HCT116 (cell line): ENCODE measurements around the gene DEFB110. TPM values are rescaled to one million over a fixed set of nuclear protein-coding genes. Genes with fewer than 3 reads are reported as not detected.

Experiments used
- ATAC-seq: fragments of 200-7000 bp; cut with Tn5 transposase; 2 replicates; pipeline ENCODE4 v1.9.1; 2020; ENCODE audit warnings: mild to moderate bottlenecking, moderate library complexity
- Bru-seq: library from RNA; stranded (reverse); fragments of 400-500 nt; gene quantifications from one replicate; lab custom pipeline; 2021; lab: Mats Ljungman, UMichigan
- BruChase-seq, 2 experiments: library from RNA; stranded (reverse); fragments of 400-500 nt; gene quantifications; one replicate each; lab custom pipeline; 2021; lab: Mats Ljungman, UMichigan
- BruUV-seq: library from RNA; stranded (reverse); fragments of 400-500 nt; replicated peaks from 2 replicates; lab custom pipeline; 2021; lab: Mats Ljungman, UMichigan
- CTCF ChIA-PET: fragments of 300-600 bp; sonication (Branson Sonifier 250); formaldehyde crosslinking; loops from one replicate; lab custom pipeline; 2021; ENCODE audit warnings: antibody characterized with exemption; lab: Charles Lee
- POLR2A ChIA-PET: fragments of 300-600, 350-600 bp; sonication (Branson Sonifier 250); formaldehyde crosslinking; loops from one replicate; lab custom pipeline; 2021; ENCODE audit warnings: antibody characterized with exemption; lab: Charles Lee
- RAD21 ChIA-PET, 2 experiments: fragments of 300-600 bp; sonication (Branson Sonifier 250); formaldehyde crosslinking; loops; one replicate each; lab custom pipeline; 2023; ENCODE audit warnings: low total read pairs in 2 of 2; ENCODE audit not compliant: uncharacterized antibody in 2 of 2, unreplicated experiment in 2 of 2, low non-redundant PET in 1 of 2; lab: Charles Lee
- DNase-seq: peaks from one replicate; pipeline ENCODE4 v3.0.0-alpha.2; 2010; ENCODE audit warnings: low read depth, low spot score
- H2AFZ ChIP-seq: fragments of 200-600 bp; shearing (Covaris generic), sonication (generic); 2 replicates; pipeline ENCODE4 v1.6.1; 2017; ENCODE audit warnings: low read depth, mixed run types, mixed read lengths, antibody characterized with exemption, low read length; ENCODE audit not compliant: poor library complexity, severe bottlenecking
- H3K27ac ChIP-seq: 2 replicates; pipeline ENCODE4 v1.5.1; 2012; ENCODE audit warnings: low read depth, low read length
- H3K27me3 ChIP-seq: fragments of 200-600 bp; sonication (generic); 2 replicates; pipeline ENCODE4 v1.6.1; 2016; ENCODE audit warnings: mixed run types, low read length, mixed read lengths; ENCODE audit not compliant: insufficient read depth
- H3K36me3 ChIP-seq, 2 experiments: fragments of 200-500 bp in 1 of 2; fragments of 200-600 bp in 1 of 2; sonication (Bioruptor generic) in 1 of 2; sonication (generic) in 1 of 2; 2 replicates each; pipeline versions ENCODE4 v1.5.1 to v1.6.1; 2014 to 2016; ENCODE audit warnings: low read length in 2 of 2, inconsistent platforms in 1 of 2, mixed read lengths in 1 of 2, mixed run types in 1 of 2; ENCODE audit not compliant: insufficient read depth in 2 of 2, control insufficient read depth in 1 of 2
- H3K4me1 ChIP-seq, 2 experiments: fragments of 200-600 bp in 1 of 2; sonication (generic) in 1 of 2; 2 replicates each; pipeline versions ENCODE4 v1.5.1 to v1.6.1; 2012 to 2017; ENCODE audit warnings: low read length in 2 of 2, inconsistent platforms in 1 of 2, mild to moderate bottlenecking in 1 of 2, mixed read lengths in 1 of 2, mixed run types in 1 of 2, moderate library complexity in 1 of 2; ENCODE audit not compliant: insufficient read depth in 2 of 2, control insufficient read depth in 1 of 2
- H3K4me2 ChIP-seq: fragments of 200-600 bp; sonication (generic); 2 replicates; pipeline ENCODE4 v1.6.1; 2017; ENCODE audit warnings: mixed run types, low read length, mixed read lengths
- H3K4me3 ChIP-seq, 2 experiments: fragments of 200-600 bp in 1 of 2; sonication (generic) in 1 of 2; replicated peaks in 1 of 2; 2 replicates each; pipeline ENCODE4 v1.5.1; 2011 to 2016; ENCODE audit warnings: low read length in 2 of 2, control low read depth in 1 of 2, low read depth in 1 of 2, mild to moderate bottlenecking in 1 of 2, mixed read lengths in 1 of 2, mixed run types in 1 of 2
- H3K79me2 ChIP-seq: fragments of 200-600 bp; sonication (generic); 2 replicates; pipeline ENCODE4 v1.6.1; 2017; ENCODE audit warnings: mild to moderate bottlenecking, mixed run types, low read length, moderate library complexity, mixed read lengths; ENCODE audit not compliant: insufficient read depth
- H3K9ac ChIP-seq: fragments of 200-600 bp; sonication (generic); 2 replicates; pipeline ENCODE4 v1.6.1; 2016; ENCODE audit warnings: low read length, mixed read lengths
- H3K9me2 ChIP-seq: fragments of 200-600 bp; sonication (generic), shearing (Covaris generic); 2 replicates; pipeline ENCODE4 v1.6.1; 2017; ENCODE audit warnings: mixed run types, mild to moderate bottlenecking, moderate library complexity; ENCODE audit not compliant: insufficient read depth
- H3K9me3 ChIP-seq, 2 experiments: fragments of 200-500 bp in 1 of 2; fragments of 200-600 bp in 1 of 2; sonication (Bioruptor generic) in 1 of 2; sonication (generic) in 1 of 2; 2 replicates each; pipeline ENCODE4 v1.6.1; 2014 to 2017; ENCODE audit warnings: low read length in 2 of 2, mixed read lengths in 2 of 2, inconsistent platforms in 1 of 2, low read depth in 1 of 2, mild to moderate bottlenecking in 1 of 2, mixed run types in 1 of 2, moderate library complexity in 1 of 2; ENCODE audit not compliant: control insufficient read depth in 1 of 2, insufficient read depth in 1 of 2
- H4K20me1 ChIP-seq: fragments of 200-600 bp; sonication (generic), shearing (Covaris generic); 2 replicates; pipeline ENCODE4 v1.6.1; 2017; ENCODE audit warnings: mixed run types, mild to moderate bottlenecking, moderate library complexity; ENCODE audit not compliant: insufficient read depth
- ATF3 ChIP-seq: IDR thresholded peaks from 2 replicates; pipeline ENCODE4 v1.6.1; 2012
- CBX3 ChIP-seq: IDR thresholded peaks from 2 replicates; pipeline ENCODE4 v1.6.1; 2012; ENCODE audit warnings: low read depth
- CEBPB ChIP-seq: IDR thresholded peaks from 2 replicates; pipeline ENCODE4 v1.6.1; 2012; ENCODE audit warnings: low read depth
- CTCF ChIP-seq, 3 experiments: fragments of 200-600 bp in 1 of 3; sonication (generic) in 1 of 3; IDR thresholded peaks in 2 of 3; conservative IDR thresholded peaks in 1 of 3; 2 replicates each; pipeline ENCODE4 v1.5.1; 2012 to 2017; ENCODE audit warnings: low read depth in 2 of 3, low read length in 2 of 3, antibody characterized with exemption in 1 of 3, borderline replicate concordance in 1 of 3, control low read depth in 1 of 3, mild to moderate bottlenecking in 1 of 3, mixed read lengths in 1 of 3, mixed run types in 1 of 3, moderate library complexity in 1 of 3; ENCODE audit not compliant: insufficient read depth in 1 of 3
- ELF1 ChIP-seq: IDR thresholded peaks from 2 replicates; pipeline ENCODE4 v1.6.1; 2012; ENCODE audit warnings: low read depth, borderline replicate concordance
- EZH2 ChIP-seq: fragments of 200-600 bp; sonication (generic); IDR thresholded peaks from 2 replicates; pipeline ENCODE4 v1.6.1; 2017; ENCODE audit warnings: antibody characterized with exemption, mixed run types
- EZH2phosphoT487 ChIP-seq: fragments of 200-600 bp; IDR thresholded peaks from 2 replicates; pipeline ENCODE4 v1.6.1; 2018; ENCODE audit warnings: antibody characterized with exemption, borderline replicate concordance
- FOSL1 ChIP-seq: IDR thresholded peaks from 2 replicates; pipeline ENCODE4 v1.6.1; 2012; ENCODE audit warnings: low read depth
- MAX ChIP-seq: IDR thresholded peaks from 2 replicates; pipeline ENCODE4 v1.6.1; 2012
- POLR2A ChIP-seq: IDR thresholded peaks from 2 replicates; pipeline ENCODE4 v1.7.0; 2011; ENCODE audit warnings: borderline replicate concordance; ENCODE audit not compliant: insufficient read depth, insufficient read length; ENCODE audit errors: extremely low read depth
- SIN3A ChIP-seq: IDR thresholded peaks from 2 replicates; pipeline ENCODE4 v1.6.1; 2012; ENCODE audit warnings: low read depth
- SP1 ChIP-seq: IDR thresholded peaks from 2 replicates; pipeline ENCODE4 v1.6.1; 2012; ENCODE audit warnings: low read depth
- YY1 ChIP-seq: IDR thresholded peaks from 2 replicates; pipeline ENCODE4 v1.6.1; 2011; ENCODE audit warnings: low read length, low read depth, moderate library complexity, mild to moderate bottlenecking; ENCODE audit not compliant: insufficient replicate concordance; ENCODE audit errors: extremely low read depth
- ZFX ChIP-seq: fragments of 450-650 bp; IDR thresholded peaks from 2 replicates; pipeline ENCODE4 v1.6.1; 2017
- intact Hi-C: fragments of 100-400 bp; cut with micrococcal nuclease; formaldehyde crosslinking; loops from 2 replicates; pipeline ENCODE4 v1.10.0; 2022
- long read RNA-seq: library from polyadenylated mRNA; unstranded; transcript quantifications from one replicate; pipeline ENCODE4 v2.0.0, GENCODE V29; 2021; ENCODE audit not compliant: unreplicated experiment
- polyA plus RNA-seq: library from polyadenylated mRNA; unstranded; fragments of >200 nt; gene quantifications from 2 replicates; pipeline ENCODE4 v1.2.1, GENCODE V29; 2012; ENCODE audit warnings: missing spikeins
- total RNA-seq: library from RNA; stranded (reverse); gene quantifications from one replicate; pipeline ENCODE4 v1.2.1, GENCODE V29; 2021; ENCODE audit not compliant: unreplicated experiment

Gene DEFB110
- total RNA-seq (not detected), Bru-seq, nascent RNA (not detected), BruChase-seq, experiment 1, labeled RNA remaining after a 6-hour chase (not detected), BruChase-seq, experiment 2, labeled RNA remaining after a 2-hour chase (not detected)
- not detected in 2 replicates for polyA plus RNA-seq
- long read RNA-seq: 0 reads

GRCh38 chr6:50021894-50022293 is at the start of gene DEFB110:
TSS of gene DEFB110 (minus strand) at chr6:50021994. CDS start at chr6:50021935, 59 bp downstream.
- ChIA-PET POLR2A (no interaction called here), CTCF (no interaction called here)

More at GRCh38 chr6:50021894-50022293, at the start of gene DEFB110:
- no peak within 1 kb of the TSS for H3K9ac ChIP-seq
- no peak within 1 kb of the TSS for H3K4me2 ChIP-seq
- no peaks in the 10 kb centered on the region for H3K4me1 ChIP-seq
- BruUV-seq: no TSS peak
- H3K27me3 ChIP-seq: no peaks in the 10 kb centered on the region
- no peaks in the 10 kb centered on the region for H3K36me3 ChIP-seq
- DNase-seq (no peak), ATAC-seq (no peak)
- no peak for TF ChIP-seq MAX
- TF ChIP-seq ZFX: no peak
- TF ChIP-seq CBX3: no peak
- TF ChIP-seq SP1: no peak
- TF ChIP-seq EZH2: no peak
- no peak for TF ChIP-seq CEBPB
- TF ChIP-seq YY1: no peak
- TF ChIP-seq FOSL1: no peak
- TF ChIP-seq POLR2A: no peak
- TF ChIP-seq ATF3: no peak
- no peak for TF ChIP-seq ELF1
- TF ChIP-seq CTCF (IDR thresholded peaks at IDR 0.05 in 2 of 3, conservative IDR thresholded peaks at IDR 0.05 in 1 of 3; ENCODE audit: borderline replicate concordance in 1 of 3, insufficient read depth in 1 of 3, low read depth in 2 of 3, low read length in 2 of 3): no peak
- TF ChIP-seq EZH2phosphoT487: no peak
- no peak for TF ChIP-seq SIN3A
- RAD21 ChIA-PET: no interaction called here
- H3K27ac ChIP-seq: no peak within 1 kb of the TSS
- intact Hi-C loops: no loop called here
- H4K20me1 ChIP-seq: no peaks in the 10 kb centered on the region
- H3K9me3 ChIP-seq: no peaks in the 10 kb centered on the region
- no peak within 1 kb of the TSS for H2AFZ ChIP-seq
- H3K9me2 ChIP-seq: no peaks in the 10 kb centered on the region
- H3K4me3 ChIP-seq: no peak within 1 kb of the TSS
- no peaks in the 10 kb centered on the region for H3K79me2 ChIP-seq
